ENCODE measurements around the gene SNRK.

SNRK gene

GRCh38 chr3:43304126-43304525 is 17.8 kb downstream of the SNRK start:
- H3K4me3 ChIP-seq (ENCODE audit: insufficient read depth, low read depth, low read length), result no peak overlapping the region
- WGBS, 2 experiments, result 100% methylated on average over 3 of the region's 3 CpGs; no CpG with 5 or more reads in 1 of the 2 experiments
- no peaks in the 10 kb centered on the region for H3K4me1 ChIP-seq (ENCODE audit: control insufficient read depth, insufficient read depth, low read length)
- H3K36me3 ChIP-seq (ENCODE audit: control insufficient read depth, insufficient read depth, low read length), result no peaks in the 10 kb centered on the region
- no peak overlapping the region for H3K27ac ChIP-seq (ENCODE audit: insufficient read depth, low read depth, low read length, poor library complexity, severe bottlenecking)
- no peaks in the 10 kb centered on the region for H3K27me3 ChIP-seq (ENCODE audit: control insufficient read depth, insufficient read depth, low read length, poor library complexity, severe bottlenecking)
- H3K9me3 ChIP-seq (ENCODE audit: control insufficient read depth, low read length), result no peaks in the 10 kb centered on the region

GRCh38 chr3:43307226-43307625 is 20.9 kb downstream of the SNRK start:
- H3K27me3 ChIP-seq (ENCODE audit: control insufficient read depth, insufficient read depth, low read length, poor library complexity, severe bottlenecking), result no peaks in the 10 kb centered on the region
- H3K36me3 ChIP-seq (ENCODE audit: control insufficient read depth, insufficient read depth, low read length), result no peaks in the 10 kb centered on the region
- no peaks in the 10 kb centered on the region for H3K9me3 ChIP-seq (ENCODE audit: control insufficient read depth, low read length)
- H3K4me1 ChIP-seq (ENCODE audit: control insufficient read depth, insufficient read depth, low read length), result no peaks in the 10 kb centered on the region
- no peak overlapping the region for H3K4me3 ChIP-seq (ENCODE audit: insufficient read depth, low read depth, low read length)
- H3K27ac ChIP-seq (ENCODE audit: insufficient read depth, low read depth, low read length, poor library complexity, severe bottlenecking), result no peak overlapping the region
- 97 to 99% methylated on average over 3 of the region's 3 CpGs for WGBS, 2 experiments

DNA sequence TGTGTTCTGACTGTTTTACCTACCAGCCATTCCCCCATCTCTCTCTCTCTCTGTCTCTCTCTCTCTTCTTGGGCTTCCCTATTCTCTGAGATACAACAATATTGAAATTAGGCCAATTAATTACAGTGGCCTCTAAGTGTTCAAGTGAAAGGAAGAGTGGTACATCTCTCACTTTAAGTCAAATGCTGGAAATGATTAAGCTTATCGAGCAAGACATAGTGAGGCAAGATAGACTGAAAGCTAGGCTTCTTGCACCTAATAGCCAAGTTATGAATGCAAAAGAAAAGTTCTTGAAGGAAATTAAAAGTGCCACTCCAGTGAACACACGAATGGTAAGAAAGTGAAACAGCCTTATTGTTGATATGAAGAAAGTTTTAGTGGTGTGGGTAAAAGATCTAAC is 21.3 kb downstream of the SNRK start:
- WGBS, 2 experiments, result 92 to 98% methylated on average over 1 to 2 of the region's 2 CpGs
- Histone ChIP-seq H3K9me3 (ENCODE audit: control insufficient read depth, low read length) (no peaks in the 10 kb centered on the region), H3K4me1 (ENCODE audit: control insufficient read depth, insufficient read depth, low read length) (no peaks in the 10 kb centered on the region), H3K36me3 (ENCODE audit: control insufficient read depth, insufficient read depth, low read length) (no peaks in the 10 kb centered on the region), H3K4me3 (ENCODE audit: insufficient read depth, low read depth, low read length) (no peak overlapping the region), H3K27me3 (ENCODE audit: control insufficient read depth, insufficient read depth, low read length, poor library complexity, severe bottlenecking) (no peaks in the 10 kb centered on the region), H3K27ac (ENCODE audit: insufficient read depth, low read depth, low read length, poor library complexity, severe bottlenecking) (no peak overlapping the region)

- Histone ChIP-seq H3K27me3 (ENCODE audit: control insufficient read depth, insufficient read depth, low read length, poor library complexity, severe bottlenecking) (no peaks in the 10 kb centered on the region), H3K4me1 (ENCODE audit: control insufficient read depth, insufficient read depth, low read length) (no peaks in the 10 kb centered on the region), H3K36me3 (ENCODE audit: control insufficient read depth, insufficient read depth, low read length) (no peaks in the 10 kb centered on the region), H3K4me3 (ENCODE audit: insufficient read depth, low read depth, low read length) (no peak overlapping the region), H3K27ac (ENCODE audit: insufficient read depth, low read depth, low read length, poor library complexity, severe bottlenecking) (no peak overlapping the region), H3K9me3 (ENCODE audit: control insufficient read depth, low read length) (no peaks in the 10 kb centered on the region)
- 89 to 92% methylated on average over 11 of the region's 12 CpGs for WGBS, 2 experiments
Measured at GRCh38 chr3:43309372-43310305, 23.3 kb downstream of the SNRK start.

GRCh38 chr3:43316783-43317460 is 30.6 kb downstream of the SNRK start:
- H3K4me1 ChIP-seq (ENCODE audit: control insufficient read depth, insufficient read depth, low read length), result no peaks in the 10 kb centered on the region

DNA sequence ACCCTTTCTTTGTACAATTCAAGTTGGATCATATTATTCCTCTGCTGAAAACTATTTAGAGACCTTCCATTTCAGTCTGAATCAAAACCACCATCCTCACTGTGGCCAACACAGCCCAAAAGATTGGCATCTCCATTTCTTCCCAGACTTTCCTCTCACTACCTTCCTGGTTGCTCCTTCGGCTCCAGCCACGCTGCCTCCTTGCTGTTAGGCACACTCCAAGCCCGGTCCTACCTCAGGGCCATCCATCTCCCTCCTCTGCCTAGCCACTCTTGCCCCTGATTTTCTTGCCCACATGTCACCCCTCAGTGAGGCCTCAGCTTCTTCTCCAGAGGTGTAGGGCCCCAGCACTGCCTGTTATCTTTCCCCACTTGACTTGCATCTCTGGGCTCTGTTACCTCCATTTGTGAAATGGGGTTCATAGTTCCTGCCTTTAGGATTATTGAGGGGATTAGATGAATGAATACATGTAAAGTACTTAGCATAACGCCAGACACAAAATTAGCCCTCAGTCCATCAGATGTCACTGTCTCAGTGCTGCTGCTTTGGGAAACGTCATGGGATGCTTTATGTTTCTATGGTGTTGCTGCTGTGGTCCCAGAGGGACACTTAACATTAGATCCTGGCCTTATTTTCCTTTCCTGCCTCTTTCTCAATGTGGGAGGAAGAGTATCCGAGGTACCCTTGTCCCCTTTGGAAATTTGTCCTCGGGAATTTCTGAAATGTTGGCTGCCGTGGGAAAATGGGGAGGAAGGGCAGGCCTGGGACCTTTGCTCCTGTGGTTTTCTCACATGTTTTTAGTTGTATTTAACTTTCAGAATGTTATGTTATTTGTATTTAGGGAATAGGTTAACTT is 31.3 kb downstream of the SNRK start:
- WGBS, 2 experiments, result 89 to 90% methylated on average over 8 of the region's 8 CpGs
- no peaks in the 10 kb centered on the region for H3K27me3 ChIP-seq (ENCODE audit: control insufficient read depth, insufficient read depth, low read length, poor library complexity, severe bottlenecking)
- H3K4me3 ChIP-seq (ENCODE audit: insufficient read depth, low read depth, low read length), result no peak overlapping the region
- H3K36me3 ChIP-seq (ENCODE audit: control insufficient read depth, insufficient read depth, low read length), result no peaks in the 10 kb centered on the region
- H3K27ac ChIP-seq (ENCODE audit: insufficient read depth, low read depth, low read length, poor library complexity, severe bottlenecking), result no peak overlapping the region
- no peaks in the 10 kb centered on the region for H3K9me3 ChIP-seq (ENCODE audit: control insufficient read depth, low read length)
- no peaks in the 10 kb centered on the region for H3K4me1 ChIP-seq (ENCODE audit: control insufficient read depth, insufficient read depth, low read length)

More at GRCh38 chr3:43316783-43317460, 30.6 kb downstream of the SNRK start:
- no peaks in the 10 kb centered on the region for H3K36me3 ChIP-seq (ENCODE audit: control insufficient read depth, insufficient read depth, low read length)
- WGBS, 2 experiments, result 77 to 86% methylated on average over 4 of the region's 4 CpGs
- peak overlapping the region; percentile 32 for H3K27ac ChIP-seq (ENCODE audit: insufficient read depth, low read depth, low read length, poor library complexity, severe bottlenecking)
- H3K4me3 ChIP-seq (ENCODE audit: insufficient read depth, low read depth, low read length), result no peak overlapping the region
- no peaks in the 10 kb centered on the region for H3K27me3 ChIP-seq (ENCODE audit: control insufficient read depth, insufficient read depth, low read length, poor library complexity, severe bottlenecking)
- no peaks in the 10 kb centered on the region for H3K9me3 ChIP-seq (ENCODE audit: control insufficient read depth, low read length)

DNA sequence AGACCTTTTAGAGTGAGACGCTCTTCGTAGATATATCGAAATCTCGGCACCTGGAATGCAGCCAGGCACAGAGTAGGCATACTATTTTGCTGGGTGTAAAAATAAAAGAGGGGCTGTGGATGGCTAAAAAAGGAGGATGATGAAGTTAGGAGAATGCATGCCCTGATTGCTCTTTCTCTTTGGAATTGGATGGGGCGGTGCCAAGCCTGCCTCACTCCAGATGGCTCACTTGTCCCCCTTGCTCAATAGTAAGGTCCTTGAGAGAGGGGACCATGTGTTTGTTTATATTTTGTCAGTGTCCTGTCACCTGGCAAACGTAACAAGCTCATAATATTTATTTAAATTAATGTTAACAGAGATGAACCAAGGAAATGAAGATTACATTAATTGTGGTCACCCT is 33.0 kb downstream of the SNRK start:
- no peaks in the 10 kb centered on the region for H3K27me3 ChIP-seq (ENCODE audit: control insufficient read depth, insufficient read depth, low read length, poor library complexity, severe bottlenecking)
- no peaks in the 10 kb centered on the region for H3K4me1 ChIP-seq (ENCODE audit: control insufficient read depth, insufficient read depth, low read length)
- no peak overlapping the region for H3K4me3 ChIP-seq (ENCODE audit: insufficient read depth, low read depth, low read length)
- no peak overlapping the region for H3K27ac ChIP-seq (ENCODE audit: insufficient read depth, low read depth, low read length, poor library complexity, severe bottlenecking)
- no peaks in the 10 kb centered on the region for H3K36me3 ChIP-seq (ENCODE audit: control insufficient read depth, insufficient read depth, low read length)
- 95 to 99% methylated on average over 5 to 6 of the region's 6 CpGs for WGBS, 2 experiments
- H3K9me3 ChIP-seq (ENCODE audit: control insufficient read depth, low read length), result no peaks in the 10 kb centered on the region

DNA sequence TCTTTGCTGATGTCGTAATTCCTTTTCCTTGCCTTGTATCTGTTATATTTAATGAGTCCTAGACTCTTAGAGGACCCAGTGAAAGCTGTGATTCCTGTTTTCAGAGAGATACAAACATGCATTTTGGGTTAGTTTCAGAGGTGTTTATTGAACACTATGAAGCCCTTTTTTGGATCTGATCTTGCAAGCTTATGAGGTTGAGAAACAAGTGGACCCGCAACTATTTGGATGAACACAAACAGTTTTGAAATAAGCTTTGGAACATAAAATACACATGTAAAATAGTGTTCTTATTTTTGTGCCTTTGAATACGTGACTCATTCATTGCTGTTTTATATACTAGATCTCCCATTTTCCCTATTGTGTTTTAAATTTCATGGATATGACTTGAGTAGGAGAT is 33.5 kb downstream of the SNRK start:
- H3K4me1 ChIP-seq (ENCODE audit: control insufficient read depth, insufficient read depth, low read length), result no peaks in the 10 kb centered on the region
- H3K9me3 ChIP-seq (ENCODE audit: control insufficient read depth, low read length), result no peaks in the 10 kb centered on the region
- H3K27ac ChIP-seq (ENCODE audit: insufficient read depth, low read depth, low read length, poor library complexity, severe bottlenecking), result no peak overlapping the region
- H3K36me3 ChIP-seq (ENCODE audit: control insufficient read depth, insufficient read depth, low read length), result no peaks in the 10 kb centered on the region
- WGBS, 2 experiments, result 93 to 100% methylated on average over 2 to 3 of the region's 3 CpGs
- H3K27me3 ChIP-seq (ENCODE audit: control insufficient read depth, insufficient read depth, low read length, poor library complexity, severe bottlenecking), result no peaks in the 10 kb centered on the region
- H3K4me3 ChIP-seq (ENCODE audit: insufficient read depth, low read depth, low read length), result no peak overlapping the region

GRCh38 chr3:43320288-43320687 is 33.9 kb downstream of the SNRK start:
- Histone ChIP-seq H3K4me3 (ENCODE audit: insufficient read depth, low read depth, low read length) (no peak overlapping the region), H3K27me3 (ENCODE audit: control insufficient read depth, insufficient read depth, low read length, poor library complexity, severe bottlenecking) (no peaks in the 10 kb centered on the region), H3K4me1 (ENCODE audit: control insufficient read depth, insufficient read depth, low read length) (no peaks in the 10 kb centered on the region), H3K27ac (ENCODE audit: insufficient read depth, low read depth, low read length, poor library complexity, severe bottlenecking) (no peak overlapping the region), H3K36me3 (ENCODE audit: control insufficient read depth, insufficient read depth, low read length) (no peaks in the 10 kb centered on the region), H3K9me3 (ENCODE audit: control insufficient read depth, low read length) (no peaks in the 10 kb centered on the region)
- 91 to 98% methylated on average over 3 to 5 of the region's 5 CpGs for WGBS, 2 experiments

DNA sequence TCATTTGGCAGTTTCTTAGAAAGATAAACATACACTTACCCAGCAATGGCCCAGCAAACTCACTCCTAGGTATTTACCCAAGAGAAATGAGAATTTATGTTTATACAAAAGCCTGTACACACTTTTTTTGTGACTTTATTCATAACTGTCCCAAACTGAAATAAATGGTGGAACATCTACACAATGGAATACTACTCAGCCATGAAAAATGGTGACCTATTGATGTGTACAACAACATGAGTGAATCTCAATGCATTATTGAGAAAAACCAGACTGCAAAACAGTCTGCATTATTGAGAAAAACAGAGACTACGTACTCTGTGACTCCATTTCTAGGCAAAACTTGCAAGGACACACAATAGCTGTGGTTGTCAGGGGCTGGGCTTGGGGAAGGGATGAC is 37.2 kb downstream of the SNRK start:
- no peaks in the 10 kb centered on the region for H3K4me1 ChIP-seq (ENCODE audit: control insufficient read depth, insufficient read depth, low read length)

More for the DNA sequence above, 37.2 kb downstream of the SNRK start:
- H3K4me3 ChIP-seq (ENCODE audit: insufficient read depth, low read depth, low read length), result no peak overlapping the region
- WGBS, 2 experiments, result 95 to 100% methylated on average over 1 of the region's 1 CpG
- H3K27ac ChIP-seq (ENCODE audit: insufficient read depth, low read depth, low read length, poor library complexity, severe bottlenecking), result no peak overlapping the region
- H3K9me3 ChIP-seq (ENCODE audit: control insufficient read depth, low read length), result no peaks in the 10 kb centered on the region
- no peaks in the 10 kb centered on the region for H3K27me3 ChIP-seq (ENCODE audit: control insufficient read depth, insufficient read depth, low read length, poor library complexity, severe bottlenecking)
- no peaks in the 10 kb centered on the region for H3K36me3 ChIP-seq (ENCODE audit: control insufficient read depth, insufficient read depth, low read length)
